ENCODE measurements around the gene RNF19B.

Gene RNF19B

DNA sequence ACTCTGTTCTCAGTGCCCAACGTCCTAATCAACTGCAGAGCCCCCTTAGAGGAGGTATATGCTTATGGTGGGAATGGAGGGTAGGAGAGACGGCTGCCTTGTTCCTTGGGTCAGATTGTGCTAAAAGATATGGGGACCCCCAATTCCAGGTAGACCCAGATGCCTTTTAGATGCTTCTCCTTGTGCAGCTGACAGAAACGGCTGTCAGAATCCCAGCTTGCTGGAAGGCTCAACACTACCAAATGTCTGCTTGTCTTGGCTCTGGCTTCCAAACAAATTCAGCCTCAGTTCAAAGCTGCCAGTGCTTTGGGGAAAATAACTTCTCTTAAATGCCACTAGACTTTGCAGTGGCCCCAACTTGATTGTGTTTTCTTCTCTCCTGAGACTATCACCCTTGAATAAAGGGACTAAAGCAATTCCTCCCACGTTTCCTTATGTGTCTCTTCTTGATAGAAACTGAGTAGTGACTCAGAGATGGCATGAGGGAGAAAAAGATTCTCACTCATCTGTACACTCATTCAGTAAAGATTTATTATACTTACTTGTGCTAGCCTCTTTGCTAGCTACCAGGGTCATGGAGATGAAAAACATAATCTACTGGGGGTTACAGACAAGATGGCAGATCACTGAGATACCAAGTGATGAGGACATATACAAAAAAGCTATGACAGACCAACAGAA lies 3.4 kb upstream of the RNF19B start:
- no peak for DNase-seq

DNA sequence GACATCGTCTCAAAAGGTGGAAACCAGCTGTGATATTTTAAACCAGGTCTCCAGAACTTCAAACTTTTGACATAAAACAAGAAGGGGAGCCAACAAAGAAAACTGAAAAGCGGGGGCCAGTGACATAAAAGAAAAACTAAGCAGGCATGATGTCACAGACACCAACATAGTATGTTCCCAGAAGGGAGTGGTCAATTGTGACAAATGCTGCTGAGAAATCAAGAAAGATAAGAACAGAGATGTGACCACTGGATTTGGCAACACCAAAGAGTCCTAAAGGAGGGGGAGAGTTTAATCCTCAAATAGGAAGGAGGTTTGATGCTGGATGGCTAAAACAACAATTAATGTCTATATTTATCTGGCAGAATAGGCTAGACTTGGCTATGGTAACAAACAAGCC lies 2.3 kb upstream of the RNF19B start:
- no peak for DNase-seq

DNA sequence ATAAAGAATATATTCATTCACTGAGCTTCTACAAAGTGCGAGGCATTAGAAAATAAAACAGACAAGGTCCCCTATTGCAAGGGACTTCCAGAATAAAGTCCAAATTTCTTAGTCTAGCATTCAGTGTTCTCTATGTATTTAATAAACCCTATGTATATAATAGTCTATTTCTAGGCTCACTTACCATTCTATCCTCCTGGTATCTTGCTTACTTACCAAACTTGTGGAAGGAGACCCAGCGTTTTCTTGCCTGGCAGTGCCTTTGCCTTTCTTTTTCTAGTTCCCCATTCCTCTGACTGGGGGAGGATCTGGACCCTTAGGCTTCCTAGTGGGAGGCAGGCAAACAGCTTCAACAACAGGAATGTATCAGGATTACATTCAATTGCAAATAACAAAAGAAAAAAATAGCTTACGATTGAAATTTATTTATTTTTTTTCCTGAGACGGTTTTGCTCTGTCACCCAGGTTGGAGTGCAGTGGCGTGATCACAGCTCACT lies 690 bp upstream of the RNF19B start:
- no peak for DNase-seq

DNA sequence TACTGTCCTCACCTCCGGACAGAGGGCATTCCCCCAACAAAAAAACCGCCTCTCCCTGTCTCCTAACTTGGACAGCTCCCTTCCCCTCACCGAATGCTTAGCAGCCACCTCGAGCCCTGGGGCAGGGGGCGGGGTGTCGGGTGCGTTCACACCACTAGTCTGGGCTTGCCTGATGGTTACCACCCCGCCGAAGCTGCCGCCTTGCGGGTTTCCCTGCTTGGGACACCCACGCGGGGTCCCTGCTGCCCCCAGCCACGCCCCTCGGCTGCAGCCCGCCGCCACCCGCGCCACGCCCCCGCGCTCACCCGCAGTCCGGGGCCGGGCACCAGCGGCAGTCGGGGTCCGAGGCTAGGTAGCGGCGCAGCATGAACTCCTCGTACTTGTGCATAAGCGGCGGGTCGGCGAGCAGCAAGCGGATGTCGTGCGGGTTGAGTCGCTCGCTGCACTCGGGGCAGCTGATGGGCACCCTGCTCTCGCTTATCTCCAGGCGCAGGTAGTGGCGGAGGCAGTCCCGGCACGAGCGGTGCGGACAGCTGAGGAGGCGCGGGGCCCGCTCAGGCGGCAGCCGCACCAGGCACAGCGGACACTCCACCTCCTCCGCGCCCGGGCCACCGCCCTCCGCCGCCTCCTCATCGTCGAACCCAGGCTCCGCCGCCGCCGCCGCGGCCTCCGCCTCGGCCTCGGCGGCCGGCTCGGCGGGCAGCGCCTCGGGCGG lies 706 bp downstream of the RNF19B start:
- no peak for DNase-seq

DNA sequence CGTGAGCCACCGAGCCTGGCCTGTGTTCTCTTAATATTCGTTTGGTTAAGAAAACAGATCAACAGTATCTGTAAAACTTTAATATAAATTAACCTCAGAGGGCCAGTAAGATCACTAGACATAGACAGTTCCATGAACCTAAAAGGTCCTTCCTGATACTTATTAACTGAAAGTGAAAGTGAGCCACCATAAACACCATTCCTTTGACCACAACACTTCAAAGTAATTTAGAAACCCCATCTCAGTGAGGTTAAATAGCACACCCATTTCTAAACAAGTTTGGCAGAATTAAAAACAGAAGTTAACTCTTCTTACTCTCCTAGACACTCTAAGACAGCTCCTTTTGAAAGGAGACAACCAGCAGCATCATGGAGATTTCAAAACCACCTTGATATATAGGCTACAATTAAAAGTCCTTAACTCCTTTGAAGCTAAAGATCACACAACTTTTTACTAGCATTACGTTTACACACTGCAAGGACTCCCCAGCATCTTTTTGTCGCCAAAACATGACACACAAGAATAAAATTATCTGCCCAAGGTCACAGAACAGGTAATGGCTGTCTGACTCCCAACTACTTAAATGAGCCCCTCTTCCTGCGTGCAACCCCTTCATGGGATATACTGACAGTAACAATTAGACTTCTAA lies 2.2 kb downstream of the RNF19B start:
- DNase-seq, result no peak

DNA sequence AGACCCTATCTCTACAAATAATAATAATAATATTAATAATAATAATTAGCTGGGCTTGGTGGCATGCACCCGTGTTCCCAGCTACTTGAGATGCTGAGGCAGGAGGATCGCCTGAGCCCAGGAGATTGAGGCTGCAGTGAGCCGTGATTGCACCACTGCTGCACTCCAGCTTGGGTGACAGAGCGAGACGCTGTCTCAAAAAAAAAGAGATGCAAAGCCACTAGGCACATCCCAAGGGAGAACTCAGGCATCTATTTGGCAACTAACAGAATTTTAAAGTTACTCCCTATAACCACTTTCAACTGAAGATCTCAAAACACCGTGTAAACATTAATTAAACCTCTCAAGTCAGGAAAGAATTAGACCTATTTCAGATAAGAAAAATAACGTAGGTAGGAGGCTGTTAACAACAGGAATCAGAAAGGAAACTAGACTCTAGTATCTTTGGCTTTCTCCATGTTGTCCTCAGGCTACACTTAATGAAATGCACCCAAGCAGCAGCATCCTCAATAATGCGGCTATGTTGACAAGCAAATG lies 3.7 kb downstream of the RNF19B start:
- no peak for DNase-seq

DNA sequence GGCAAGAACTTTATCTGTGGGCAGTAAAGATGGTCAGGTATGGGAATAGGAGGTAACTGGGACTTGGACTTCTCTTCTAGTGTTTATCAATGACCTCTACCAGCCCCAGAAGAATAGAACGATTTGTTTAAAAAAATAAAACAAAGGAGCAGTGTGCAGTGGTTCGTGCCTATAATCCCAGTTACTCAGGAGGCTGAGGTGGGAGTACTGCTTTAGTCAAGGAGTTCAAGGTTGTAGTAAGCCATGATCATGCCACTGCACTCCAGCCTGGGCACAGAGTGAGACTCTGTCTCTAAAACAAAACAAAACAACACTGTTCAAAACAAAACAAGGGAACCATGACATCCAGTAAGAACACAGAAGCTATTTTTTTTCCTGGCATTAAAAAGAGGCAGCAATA lies 4.3 kb downstream of the RNF19B start:
- no peak for DNase-seq

DNA sequence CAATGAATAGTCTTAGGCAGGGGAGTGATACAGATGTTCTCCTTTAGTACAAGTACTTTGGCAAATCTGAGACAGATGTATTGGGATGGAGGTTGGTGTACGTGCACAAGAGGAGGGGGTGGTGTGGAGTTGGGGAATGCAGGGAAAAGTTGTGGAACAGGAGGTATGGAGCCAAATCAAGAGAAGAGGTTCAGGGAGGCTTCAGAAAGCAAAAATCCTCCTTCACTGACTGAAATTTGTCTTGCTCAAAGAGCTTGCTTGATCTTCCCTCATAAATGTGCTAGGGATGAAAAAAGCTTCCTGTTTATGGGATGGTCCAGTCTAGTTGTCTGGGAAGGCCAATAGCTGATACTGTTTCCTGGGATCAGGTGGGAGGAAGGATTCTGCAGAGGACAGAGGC lies 5.8 kb downstream of the RNF19B start:
- no peak for DNase-seq

DNA sequence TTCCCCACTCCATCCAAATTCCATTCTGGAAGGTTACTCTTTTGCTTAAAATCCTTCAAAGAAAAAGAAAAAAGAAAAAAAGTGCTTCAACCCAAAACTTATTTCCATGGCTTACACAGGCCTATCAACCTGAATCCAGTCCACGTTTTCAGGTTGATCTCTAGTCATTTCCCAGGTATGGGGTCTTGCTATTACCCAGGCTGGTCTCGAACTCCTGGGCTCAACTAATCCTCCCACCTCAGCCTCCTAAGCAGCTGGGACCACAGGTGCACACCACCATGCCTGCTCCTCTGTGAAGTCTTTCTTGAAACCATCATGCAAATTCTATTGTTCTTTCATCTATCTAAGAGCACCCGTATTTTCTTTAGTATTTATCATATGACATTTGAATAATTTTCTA lies 7.6 kb downstream of the RNF19B start:
- no peak for DNase-seq

DNA sequence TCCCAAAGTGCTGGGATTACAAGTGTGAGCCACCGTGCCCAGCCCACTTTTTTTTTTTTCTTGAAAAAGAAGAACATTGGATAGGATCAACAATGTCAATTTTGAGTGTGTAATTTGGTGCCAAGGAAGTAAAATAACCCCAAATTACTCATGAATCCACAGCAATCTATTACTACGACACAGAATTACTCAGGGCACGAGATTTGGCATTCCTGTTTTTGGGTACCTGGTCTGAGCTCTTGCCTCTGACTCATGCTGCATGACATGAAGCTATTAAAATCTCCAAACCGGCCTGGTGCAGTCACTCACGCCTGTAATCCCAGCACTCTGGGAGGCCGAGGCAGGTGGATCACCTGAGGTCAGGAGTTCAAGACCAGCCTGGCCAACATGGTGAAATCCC lies 10.4 kb downstream of the RNF19B start:
- DNase-seq, result no peak

DNA sequence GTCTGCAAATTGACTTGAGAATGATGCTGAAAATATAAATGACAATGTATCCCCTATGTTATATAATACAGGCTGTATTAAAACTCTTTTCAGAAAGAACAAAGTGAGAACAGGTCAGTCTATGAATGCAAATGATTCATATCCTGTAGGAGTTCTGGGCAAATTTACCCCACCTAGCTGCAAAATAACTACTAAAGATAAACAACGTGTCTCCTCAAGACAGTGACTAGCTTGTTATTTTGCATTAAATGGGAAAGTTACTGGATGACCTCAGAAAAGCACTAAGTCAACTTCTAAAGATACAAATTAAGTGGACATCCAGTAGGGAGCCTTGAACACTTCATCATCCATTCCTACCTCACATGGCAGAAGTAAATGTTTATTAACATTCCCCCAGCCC lies 11.1 kb downstream of the RNF19B start:
- no peak for DNase-seq

DNA sequence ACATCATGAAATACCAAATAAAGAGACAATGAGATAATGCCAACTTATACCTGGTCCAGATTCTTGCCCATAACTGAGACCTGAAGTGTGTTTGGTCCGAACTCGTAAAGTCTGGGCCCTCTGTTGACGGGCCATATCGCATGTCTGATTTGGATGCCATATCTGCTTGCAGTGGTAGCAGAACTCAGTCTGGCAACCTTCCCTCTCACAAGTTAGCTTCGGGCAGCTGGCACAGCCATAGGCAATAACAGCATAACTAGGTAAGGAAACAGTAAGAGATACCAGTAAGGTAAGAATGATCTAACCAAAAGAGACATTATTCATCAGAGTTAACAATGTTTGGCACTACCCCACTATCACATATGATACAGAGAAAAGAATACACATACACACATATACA lies 15.1 kb downstream of the RNF19B start:
- DNase-seq, result no peak

DNA sequence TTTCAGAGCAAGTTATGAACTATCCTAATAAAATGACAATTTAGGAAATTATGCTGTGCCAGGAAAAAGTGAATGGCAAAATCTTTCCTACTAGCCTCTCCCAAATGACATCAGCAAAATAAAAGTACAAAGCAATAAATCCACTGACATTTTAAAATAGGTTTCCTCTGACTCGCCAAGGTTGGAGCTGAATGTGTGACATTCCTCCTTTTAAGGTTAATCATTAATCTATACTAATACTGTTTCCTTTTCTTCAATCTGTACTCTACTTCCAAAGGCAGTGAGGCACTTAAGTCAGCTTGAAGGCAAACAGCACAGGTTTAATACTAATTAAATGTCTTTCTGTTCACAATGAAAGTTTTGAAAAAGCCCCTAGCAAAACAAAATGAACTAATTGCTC lies 15.7 kb downstream of the RNF19B start:
- DNase-seq, result no peak

DNA sequence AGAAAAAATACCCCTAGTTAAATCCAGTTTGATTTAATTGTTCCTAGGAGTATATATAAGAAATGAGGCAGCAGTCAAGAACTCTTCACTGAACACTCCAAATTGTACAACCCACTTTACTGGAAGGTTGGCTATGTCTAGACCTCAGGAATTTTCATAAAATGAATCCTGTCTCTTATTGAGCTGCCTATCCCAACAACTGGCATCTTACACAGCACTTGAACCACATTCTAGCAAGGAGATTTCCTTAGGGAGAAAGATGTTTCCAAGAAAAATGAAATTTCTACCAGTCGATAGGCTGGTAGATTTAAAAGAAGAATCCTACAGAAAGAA lies 16.3 kb downstream of the RNF19B start:
- no peak for DNase-seq

DNA sequence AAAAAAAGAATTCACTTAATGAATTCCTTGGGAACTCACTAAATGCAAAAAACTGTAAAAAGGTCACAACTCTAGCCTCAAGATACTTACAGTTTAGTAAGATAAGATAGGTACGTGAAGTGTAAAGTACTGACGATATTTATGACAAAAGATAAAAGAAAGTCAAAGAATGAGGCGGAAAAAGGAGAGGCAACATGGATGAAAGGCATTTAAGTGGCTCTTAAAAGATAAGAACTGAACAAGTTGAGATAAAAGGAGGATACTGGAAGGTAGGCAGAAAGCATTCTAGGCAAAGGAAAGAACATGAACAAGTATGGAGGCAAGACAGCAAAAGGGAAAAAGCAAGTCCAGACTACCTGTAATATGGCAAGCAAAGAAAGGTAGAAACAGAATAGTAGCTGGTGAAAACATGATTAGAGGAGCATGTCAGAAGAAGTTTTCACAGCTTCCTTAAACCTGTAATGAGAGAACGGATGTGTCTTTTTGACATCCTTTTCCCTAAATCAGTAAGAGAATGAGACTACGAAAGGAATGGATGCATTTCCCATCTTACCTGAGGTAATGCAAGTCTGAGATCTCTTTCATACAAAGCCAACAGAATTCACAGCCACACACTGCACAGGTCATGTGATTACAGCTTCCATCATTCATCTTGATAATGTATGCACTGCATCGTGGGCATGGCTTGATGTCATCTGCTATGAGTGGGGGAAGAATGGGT lies 16.8 kb downstream of the RNF19B start:
- DNase-seq, result no peak

DNA sequence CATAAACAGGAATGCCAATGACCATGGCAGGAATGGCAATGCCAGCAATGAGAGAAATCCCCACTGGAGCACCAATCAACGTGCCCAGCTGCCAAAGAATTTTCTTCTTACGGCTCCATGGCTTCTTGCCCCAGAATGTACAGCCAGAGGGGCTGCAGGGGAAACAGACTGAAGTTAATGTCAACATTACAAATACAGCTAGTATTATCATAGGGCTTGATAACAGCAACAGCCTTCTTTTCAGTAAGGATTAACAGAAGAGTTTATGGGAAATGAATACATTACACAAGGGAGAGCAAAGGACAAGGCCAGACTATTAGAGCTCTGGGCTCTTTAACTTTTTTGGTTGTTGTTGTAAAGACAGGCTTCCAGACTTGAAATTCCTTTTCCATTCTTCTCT lies 18.2 kb downstream of the RNF19B start:
- DNase-seq, result no peak

DNA sequence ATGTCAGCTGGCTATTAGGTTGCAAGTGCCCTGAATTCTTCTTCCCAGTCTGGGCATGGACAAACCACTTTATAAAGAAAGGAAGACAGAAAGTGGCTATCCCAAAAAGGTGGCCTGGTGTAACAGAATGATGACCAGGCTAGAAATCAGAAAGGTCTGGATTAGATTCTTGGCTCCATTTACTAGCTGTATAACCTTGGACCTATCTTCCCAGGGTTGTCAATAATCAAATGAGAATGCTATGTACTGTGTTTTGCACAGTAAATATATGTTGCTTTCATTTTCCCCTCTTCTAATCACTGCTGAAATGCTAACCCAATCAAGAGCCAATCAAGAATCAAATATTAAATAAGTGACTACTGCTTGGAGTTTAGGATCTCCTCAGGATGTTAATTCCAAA lies 20.4 kb downstream of the RNF19B start:
- no peak for DNase-seq

DNA sequence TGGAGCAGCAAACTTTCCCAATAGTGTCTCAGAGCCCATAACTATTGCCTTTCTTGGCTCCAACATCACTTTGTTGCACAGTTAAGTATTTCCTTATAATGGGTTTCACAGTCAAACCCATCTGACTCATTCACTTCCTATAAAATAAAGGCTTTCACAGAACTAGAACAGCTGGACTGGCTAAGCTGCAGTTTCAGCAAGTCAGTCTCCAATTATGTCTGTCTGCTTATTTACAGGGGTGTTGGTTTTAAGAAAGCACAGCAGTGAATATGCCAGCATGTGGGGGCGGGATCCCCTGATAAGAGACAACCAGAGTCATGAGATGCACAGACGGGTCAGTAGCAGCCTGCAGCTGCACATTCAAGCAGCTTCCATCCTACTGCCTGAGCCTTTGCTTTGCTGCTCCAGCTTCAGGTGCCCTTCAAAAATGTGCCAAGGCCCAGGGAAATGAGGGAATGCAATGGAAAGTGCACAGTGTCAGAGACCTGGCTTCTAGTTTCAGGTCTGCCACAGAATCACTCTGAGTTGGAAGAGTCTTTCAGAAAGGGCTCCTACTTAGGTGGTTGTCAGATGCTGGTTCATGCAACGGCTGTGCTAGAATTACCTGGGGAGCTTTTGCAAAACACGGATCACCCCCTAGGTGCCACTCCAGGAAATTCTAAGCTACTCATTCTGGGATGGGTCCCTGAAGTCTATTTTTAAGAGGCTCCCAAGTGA lies 24.8 kb downstream of the RNF19B start:
- DNase-seq, result no peak

DNA sequence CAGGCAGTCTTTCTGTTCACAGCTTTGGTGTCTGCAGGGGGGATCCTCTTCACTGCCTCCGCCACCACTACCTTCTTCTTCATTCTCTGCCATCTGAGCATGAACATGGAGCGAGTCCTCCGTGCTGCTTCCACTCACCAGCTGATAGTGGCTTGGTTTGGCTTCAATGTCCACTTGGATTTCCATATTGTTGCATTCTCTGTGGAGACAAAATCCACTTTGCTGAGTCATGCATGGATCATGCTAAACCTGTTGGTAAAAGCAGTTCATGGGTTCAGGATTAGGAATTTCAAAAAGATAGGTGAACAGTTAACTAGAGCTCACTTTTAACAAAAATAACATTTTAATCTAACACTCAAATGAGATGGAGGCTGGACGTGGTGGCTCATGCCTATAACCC lies 27.5 kb downstream of the RNF19B start:
- no peak for DNase-seq

DNA sequence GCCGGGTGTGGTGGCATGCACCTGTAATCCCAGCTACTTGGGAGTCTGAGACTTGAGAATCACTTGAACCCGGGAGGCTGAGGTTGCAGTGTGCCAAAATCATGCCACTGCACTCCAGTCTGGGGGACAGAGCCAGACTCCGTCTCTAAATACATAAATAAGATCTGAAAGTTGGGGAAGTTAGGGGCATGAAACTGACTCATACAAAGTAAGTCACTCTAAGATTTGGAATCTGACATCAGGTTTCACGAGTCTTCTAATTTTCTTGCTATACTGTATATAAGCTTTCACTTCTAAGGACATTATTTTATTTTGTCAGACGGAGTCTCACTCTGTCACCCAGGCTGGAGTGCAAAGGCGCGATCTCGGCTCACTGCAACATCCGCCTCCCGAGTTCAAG lies 30.1 kb downstream of the RNF19B start:
- no peak for DNase-seq

DNA sequence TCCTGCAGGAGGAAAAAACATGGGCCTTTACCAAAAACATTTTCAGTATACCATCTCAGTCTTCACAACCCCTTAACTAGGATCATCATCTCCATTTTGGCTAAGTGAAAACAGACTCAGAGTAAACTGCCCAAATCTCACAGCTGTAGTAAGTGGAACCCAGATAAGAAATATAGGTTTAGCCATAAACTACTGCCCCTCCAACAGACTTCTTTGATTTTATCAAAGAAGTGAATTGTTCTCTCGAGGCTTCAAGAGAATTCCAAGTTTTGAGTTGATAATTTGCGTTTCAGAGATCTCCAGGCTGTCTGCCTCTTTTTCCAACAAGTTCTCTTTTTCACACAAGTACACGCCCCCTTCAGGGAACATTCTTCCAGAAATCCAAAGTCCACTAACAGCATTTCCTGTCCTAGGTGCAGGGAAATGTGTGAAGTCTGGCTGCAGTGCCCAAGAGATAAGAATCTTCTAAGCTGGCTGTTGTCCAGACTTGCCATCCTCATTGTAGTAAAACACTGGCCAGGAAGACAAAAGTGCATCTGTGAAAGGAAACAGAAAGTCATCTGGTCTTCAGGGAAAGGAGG lies 30.8 kb downstream of the RNF19B start:
- DNase-seq, result no peak

DNA sequence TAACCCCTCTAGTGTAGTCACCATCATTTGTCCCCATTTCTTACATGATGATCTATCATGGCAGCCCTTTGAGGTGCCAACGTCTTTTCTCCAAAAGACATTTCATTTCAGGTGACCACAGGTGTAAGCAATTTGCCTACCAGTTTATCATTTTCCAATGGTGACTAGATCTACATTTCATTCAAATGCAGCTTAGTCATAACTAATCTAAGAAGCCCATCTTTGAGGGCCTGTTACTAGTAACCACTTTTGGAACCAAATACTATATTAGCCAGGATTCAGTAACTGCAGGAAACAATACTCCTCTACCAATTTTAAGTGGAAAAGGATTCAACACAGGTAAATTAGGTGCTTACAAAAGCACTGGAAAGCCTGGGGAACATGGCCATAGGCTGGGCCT lies 32.8 kb downstream of the RNF19B start:
- no peak for DNase-seq
